SK-N-SH treated with all-trans-retinoic acid at 6 μM for 48 hours (cell line): ENCODE data around the gene SERTAD1.

Experiments
- ATAC-seq: fragments of 200-7000 bp; cut with Tn5 transposase; 3 replicates; pipeline ENCODE4 v1.9.1; 2020; ENCODE audit warnings: mild to moderate bottlenecking, moderate library complexity
- ARNTL ChIP-seq: fragments of 450-650 bp; formaldehyde crosslinking; IDR thresholded peaks from 2 replicates; pipeline ENCODE4 v1.5.0; 2020; ENCODE audit warnings: low read depth, mild to moderate bottlenecking, moderate library complexity, borderline replicate concordance
- BACH2 ChIP-seq: fragments of 250-450 bp; sonication (Bioruptor Pico); IDR thresholded peaks from 2 replicates; pipeline ENCODE4 v1.9.0; 2021; ENCODE audit warnings: mild to moderate bottlenecking, borderline replicate concordance
- CREB5 ChIP-seq: fragments of 250-450 bp; sonication (Bioruptor Pico); IDR thresholded peaks from 2 replicates; pipeline ENCODE4 v1.5.1; 2020; ENCODE audit warnings: low read depth, mild to moderate bottlenecking, moderate library complexity
- CSDC2 ChIP-seq: fragments of 250-450 bp; sonication (Bioruptor Pico); IDR thresholded peaks from 2 replicates; pipeline ENCODE4 v1.5.0; 2020; ENCODE audit warnings: mild to moderate bottlenecking, moderate library complexity
- CSRNP3 ChIP-seq: fragments of 250-450 bp; sonication (Bioruptor Pico); IDR thresholded peaks from 2 replicates; pipeline ENCODE4 v1.5.1; 2021; ENCODE audit warnings: mild to moderate bottlenecking, moderate library complexity
- ESRRG ChIP-seq: fragments of 250-450 bp; sonication (Bioruptor Pico); IDR thresholded peaks from 2 replicates; pipeline ENCODE4 v1.6.1; 2021; ENCODE audit warnings: mild to moderate bottlenecking
- GLIS3 ChIP-seq: fragments of 250-450 bp; sonication (Bioruptor Pico); IDR thresholded peaks from 2 replicates; pipeline ENCODE4 v1.5.0; 2020; ENCODE audit warnings: mild to moderate bottlenecking, moderate library complexity
- ISL1 ChIP-seq: fragments of 250-450 bp; sonication (Bioruptor Pico); IDR thresholded peaks from 2 replicates; pipeline ENCODE4 v2.1.2; 2022; ENCODE audit warnings: mild to moderate bottlenecking, moderate library complexity
- OSR1 ChIP-seq: fragments of 250-450 bp; sonication (Bioruptor Pico); IDR thresholded peaks from 2 replicates; pipeline ENCODE4 v1.8.0; 2022; ENCODE audit warnings: moderate library complexity, mild to moderate bottlenecking, inconsistent platforms
- PATZ1 ChIP-seq: fragments of 250-450 bp; sonication (Bioruptor Pico); IDR thresholded peaks from 2 replicates; pipeline ENCODE4 v1.8.0; 2020; ENCODE audit warnings: mild to moderate bottlenecking, moderate library complexity, borderline replicate concordance
- POU6F1 ChIP-seq: fragments of 250-450 bp; sonication (Bioruptor Pico); IDR thresholded peaks from 2 replicates; pipeline ENCODE4 v1.8.0; 2021; ENCODE audit warnings: low read depth, mild to moderate bottlenecking, moderate library complexity, borderline replicate concordance
- PPARA ChIP-seq: fragments of 250-450 bp; sonication (Bioruptor Pico); IDR thresholded peaks from 2 replicates; pipeline ENCODE4 v1.5.0; 2020; ENCODE audit warnings: mild to moderate bottlenecking, borderline replicate concordance
- SNAI2 ChIP-seq: fragments of 250-450 bp; sonication (Bioruptor Pico); IDR thresholded peaks from 2 replicates; pipeline ENCODE4 v1.5.0; 2020; ENCODE audit warnings: mild to moderate bottlenecking, moderate library complexity
- TCF4 ChIP-seq: fragments of 250-450 bp; sonication (Bioruptor Pico); IDR thresholded peaks from 2 replicates; pipeline ENCODE4 v1.8.0; 2021; ENCODE audit warnings: mild to moderate bottlenecking, moderate library complexity, borderline replicate concordance
- TSHZ2 ChIP-seq: fragments of 250-450 bp; sonication (Bioruptor Pico); IDR thresholded peaks from 2 replicates; pipeline ENCODE4 v1.5.0; 2020; ENCODE audit warnings: mild to moderate bottlenecking, moderate library complexity
- ZC3H10 ChIP-seq: fragments of 250-450 bp; sonication (Bioruptor Pico); IDR thresholded peaks from 2 replicates; pipeline ENCODE4 v1.5.1; 2021; ENCODE audit warnings: mild to moderate bottlenecking, moderate library complexity
- ZFP3 ChIP-seq: fragments of 250-450 bp; sonication (Bioruptor Pico); IDR thresholded peaks from 2 replicates; pipeline ENCODE4 v1.5.0; 2020; ENCODE audit warnings: mild to moderate bottlenecking, moderate library complexity
- ZFP30 ChIP-seq: fragments of 450-650 bp; formaldehyde crosslinking; IDR thresholded peaks from 2 replicates; pipeline ENCODE4 v1.5.0; 2022; ENCODE audit warnings: mild to moderate bottlenecking, moderate library complexity
- ZNF565 ChIP-seq: fragments of 450-650 bp; formaldehyde crosslinking; conservative IDR thresholded peaks from 2 replicates; pipeline ENCODE4 v1.5.0; 2020; ENCODE audit warnings: low read depth, mild to moderate bottlenecking, moderate library complexity
- ZNF70 ChIP-seq: fragments of 450-650 bp; formaldehyde crosslinking; IDR thresholded peaks from 2 replicates; pipeline ENCODE4 v1.5.0; 2020; ENCODE audit warnings: mild to moderate bottlenecking, moderate library complexity
- ZNF8 ChIP-seq: fragments of 450-650 bp; formaldehyde crosslinking; IDR thresholded peaks from 2 replicates; pipeline ENCODE4 v1.5.0; 2020; ENCODE audit warnings: mild to moderate bottlenecking, moderate library complexity

The SERTAD1 gene

GRCh38 chr19:40377876-40378385 lies 47.9 kb downstream of the SERTAD1 start:
- TF ChIP-seq TCF4 (CRISPR knock-in tag) (no peak), PATZ1 (CRISPR knock-in tag) (no peak), ZC3H10 (no peak), PPARA (no peak), SNAI2 (no peak), ZFP30 (CRISPR knock-in tag) (no peak), TSHZ2 (CRISPR knock-in tag) (no peak), CSRNP3 (no peak), BACH2 (CRISPR knock-in tag) (no peak), ARNTL (CRISPR knock-in tag) (no peak), OSR1 (CRISPR knock-in tag) (no peak), ISL1 (no peak), ZNF565 (no peak), ZNF70 (no peak)
- ATAC-seq: no peak

- no peak for ATAC-seq
- no peak for TF ChIP-seq CREB5 (CRISPR knock-in tag)
Observed at GRCh38 chr19:40376286-40376862, 49.4 kb downstream of the SERTAD1 start.

GRCh38 chr19:40374084-40374483 lies 51.7 kb downstream of the SERTAD1 start:
- TF ChIP-seq POU6F1 (no peak), ZNF8 (CRISPR knock-in tag) (no peak), ZC3H10 (no peak), CSDC2 (CRISPR knock-in tag) (no peak), ZFP30 (CRISPR knock-in tag) (no peak), CREB5 (CRISPR knock-in tag) (no peak), ZFP3 (CRISPR knock-in tag) (no peak), GLIS3 (CRISPR knock-in tag) (no peak), ISL1 (no peak), PPARA (no peak), ESRRG (CRISPR knock-in tag) (no peak), PATZ1 (CRISPR knock-in tag) (no peak)
- no peak for ATAC-seq
